GM12873 (cell line): Measurements from ENCODE around the gene FAR2.

Experiments used
- TF ChIP-seq, protein P1 (sequence below): IDR thresholded peaks from 2 replicates; pipeline ENCODE4 v1.5.1; 2012; ENCODE audit warnings: low read depth, mild to moderate bottlenecking, moderate library complexity, low read length, control low read depth; ENCODE audit not compliant: insufficient read depth; ENCODE audit errors: missing control alignments

Gene FAR2

DNA sequence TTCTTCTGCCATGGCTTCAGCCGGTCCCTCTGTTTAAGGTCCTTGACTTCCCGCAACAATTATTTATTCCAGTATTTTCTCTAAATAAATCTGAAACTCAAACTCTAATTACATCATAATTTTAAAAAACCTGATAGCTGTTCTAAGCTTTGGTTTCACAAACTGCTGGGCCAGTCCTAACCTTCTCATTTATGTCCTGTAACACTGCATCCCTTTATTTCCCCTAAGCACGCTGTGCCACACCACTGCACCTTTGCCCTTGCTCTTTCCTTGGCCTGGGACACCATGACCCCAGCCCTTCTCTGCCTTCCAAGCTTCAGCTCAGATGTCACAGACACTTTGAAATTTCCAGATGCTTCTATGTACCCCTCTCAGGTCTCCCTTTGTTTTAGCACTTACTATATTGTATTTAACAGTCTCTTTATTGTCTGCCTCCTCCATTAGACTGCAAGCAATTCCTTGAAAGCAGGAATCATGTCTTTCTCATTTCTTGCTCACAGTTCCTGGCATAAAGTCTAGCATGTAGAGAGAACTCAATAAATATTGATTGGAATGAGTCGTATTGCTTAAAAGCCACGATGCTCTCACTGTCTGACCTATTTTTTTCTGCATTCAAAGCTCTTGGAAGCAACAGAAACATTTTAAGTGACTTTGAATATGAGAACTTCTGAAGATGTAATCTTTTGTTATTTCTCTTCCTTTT is 120.8 kb downstream of the FAR2 start:
- TF ChIP-seq, protein P1, sequence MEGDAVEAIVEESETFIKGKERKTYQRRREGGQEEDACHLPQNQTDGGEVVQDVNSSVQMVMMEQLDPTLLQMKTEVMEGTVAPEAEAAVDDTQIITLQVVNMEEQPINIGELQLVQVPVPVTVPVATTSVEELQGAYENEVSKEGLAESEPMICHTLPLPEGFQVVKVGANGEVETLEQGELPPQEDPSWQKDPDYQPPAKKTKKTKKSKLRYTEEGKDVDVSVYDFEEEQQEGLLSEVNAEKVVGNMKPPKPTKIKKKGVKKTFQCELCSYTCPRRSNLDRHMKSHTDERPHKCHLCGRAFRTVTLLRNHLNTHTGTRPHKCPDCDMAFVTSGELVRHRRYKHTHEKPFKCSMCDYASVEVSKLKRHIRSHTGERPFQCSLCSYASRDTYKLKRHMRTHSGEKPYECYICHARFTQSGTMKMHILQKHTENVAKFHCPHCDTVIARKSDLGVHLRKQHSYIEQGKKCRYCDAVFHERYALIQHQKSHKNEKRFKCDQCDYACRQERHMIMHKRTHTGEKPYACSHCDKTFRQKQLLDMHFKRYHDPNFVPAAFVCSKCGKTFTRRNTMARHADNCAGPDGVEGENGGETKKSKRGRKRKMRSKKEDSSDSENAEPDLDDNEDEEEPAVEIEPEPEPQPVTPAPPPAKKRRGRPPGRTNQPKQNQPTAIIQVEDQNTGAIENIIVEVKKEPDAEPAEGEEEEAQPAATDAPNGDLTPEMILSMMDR = no peak

DNA sequence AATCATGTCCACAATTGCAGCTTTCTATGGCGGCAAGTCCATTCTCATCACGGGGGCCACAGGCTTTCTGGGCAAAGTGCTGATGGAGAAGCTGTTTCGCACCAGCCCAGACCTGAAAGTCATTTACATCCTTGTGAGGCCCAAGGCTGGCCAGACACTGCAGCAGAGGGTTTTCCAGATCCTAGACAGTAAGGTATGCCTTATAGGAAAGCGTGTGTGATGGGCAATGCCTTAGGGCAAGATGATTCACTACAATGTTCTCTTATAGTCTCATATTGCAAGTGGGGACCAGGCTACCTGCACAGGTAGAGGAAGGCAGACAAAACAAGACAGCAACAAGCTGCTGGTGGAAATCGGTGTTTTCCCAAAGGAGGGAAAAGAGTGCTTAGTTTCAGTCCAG is 121.4 kb downstream of the FAR2 start:
- TF ChIP-seq, protein P1 = no peak

DNA sequence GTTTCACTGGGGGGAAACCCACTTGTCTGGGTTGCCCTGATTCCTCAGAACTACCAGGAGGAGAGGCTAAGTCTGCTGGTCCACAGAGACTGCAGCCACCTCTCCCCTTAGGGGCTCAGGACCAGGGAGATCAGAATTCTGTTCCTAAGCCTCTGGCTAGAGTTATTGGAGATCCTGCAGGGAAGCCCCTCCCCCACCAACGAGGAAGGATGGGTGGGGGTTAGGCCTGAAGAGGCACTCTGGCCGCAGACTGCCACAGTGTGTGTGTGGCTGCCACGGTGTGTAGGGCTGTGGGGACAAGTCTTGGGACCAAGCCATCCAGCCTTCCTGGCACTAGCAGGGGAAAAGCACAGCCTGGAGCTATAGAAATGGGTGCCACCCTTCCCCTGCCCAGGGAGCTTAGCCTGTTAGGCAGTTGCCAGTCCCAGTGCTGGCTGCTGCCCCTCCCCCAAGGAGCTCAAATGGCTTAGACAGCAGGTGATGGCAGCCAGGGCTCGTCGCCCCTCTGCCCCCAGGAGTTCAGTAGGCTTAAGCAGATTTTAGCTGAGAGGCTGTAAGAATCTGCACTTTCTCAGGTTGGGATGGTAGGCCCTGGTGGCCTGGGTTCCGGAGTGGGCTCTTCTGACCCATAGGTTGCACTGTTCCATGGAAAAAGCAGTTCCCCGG is 124.2 kb downstream of the FAR2 start:
- TF ChIP-seq, protein P1 = no peak

DNA sequence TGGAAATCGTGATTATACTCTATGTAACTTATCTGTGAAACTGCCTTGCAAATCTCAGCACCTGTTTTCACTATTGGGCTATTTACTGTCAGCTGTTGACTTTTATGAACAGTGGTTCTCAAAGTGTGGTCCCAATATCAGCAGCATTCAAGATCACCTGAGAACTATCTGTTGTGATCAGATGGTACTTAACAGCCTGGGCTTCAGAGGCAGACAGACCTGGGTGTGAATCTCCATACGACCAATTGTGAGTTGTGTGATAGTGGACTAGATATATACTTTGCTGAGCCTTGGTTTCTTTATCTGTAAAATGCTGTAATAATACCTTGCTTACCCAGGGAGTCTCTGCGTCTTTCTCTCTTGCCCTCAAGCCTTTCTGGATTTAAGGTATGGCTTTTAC is 126.8 kb downstream of the FAR2 start:
- TF ChIP-seq, protein P1 = no peak

DNA sequence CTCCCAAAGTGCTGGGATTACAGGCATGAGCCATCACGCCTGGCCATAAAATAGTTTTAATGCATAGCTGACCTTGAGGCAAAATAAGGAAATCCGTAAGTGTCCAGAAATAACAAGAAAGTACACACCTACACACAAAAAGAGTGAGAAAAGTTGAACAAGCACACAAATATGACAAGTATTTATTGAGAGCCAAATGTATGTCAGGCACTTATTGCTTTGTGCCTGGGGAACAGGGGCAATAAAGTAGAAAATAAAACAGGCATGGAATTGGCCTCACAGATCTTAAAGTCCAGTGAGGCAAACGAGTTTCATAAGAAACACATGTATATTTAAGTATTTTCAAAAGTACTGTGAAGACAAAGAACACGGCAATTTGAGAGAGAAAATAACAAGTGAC is 128.2 kb downstream of the FAR2 start:
- TF ChIP-seq, protein P1 = no peak

DNA sequence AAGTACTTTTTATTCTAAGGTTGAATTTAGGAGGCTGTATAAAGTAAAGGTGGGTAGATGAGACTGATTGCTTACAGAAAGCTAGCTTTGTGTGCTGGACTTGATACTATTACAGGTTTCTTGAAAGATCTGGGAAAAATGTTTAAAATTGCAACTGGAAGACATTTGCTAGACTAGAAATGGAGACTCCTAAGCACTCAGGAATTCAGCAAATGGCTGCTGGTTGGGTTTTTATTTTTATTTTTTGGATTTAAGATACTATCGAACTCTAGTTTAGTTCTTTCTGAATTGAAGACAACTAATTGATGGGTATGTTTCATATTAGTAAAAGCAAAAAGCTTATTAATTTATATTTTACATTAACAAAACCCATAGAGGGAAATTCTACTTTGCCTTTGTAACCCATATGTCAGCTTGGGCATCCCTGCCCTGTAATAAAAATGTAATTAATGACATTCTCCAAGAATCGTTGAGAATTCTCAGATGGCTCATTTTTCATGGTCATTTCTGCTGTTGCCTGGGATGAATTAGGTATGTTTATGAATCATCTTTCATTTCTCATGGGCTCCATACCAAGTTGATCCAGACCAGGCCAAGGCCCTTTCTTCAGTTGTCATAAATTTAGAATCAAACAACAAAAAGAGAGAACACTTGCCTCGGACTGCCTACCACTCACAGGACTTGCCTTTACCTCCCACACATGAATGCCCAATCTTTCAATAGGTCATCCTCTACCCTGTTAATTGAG is 129.8 kb downstream of the FAR2 start:
- TF ChIP-seq, protein P1 = no peak

DNA sequence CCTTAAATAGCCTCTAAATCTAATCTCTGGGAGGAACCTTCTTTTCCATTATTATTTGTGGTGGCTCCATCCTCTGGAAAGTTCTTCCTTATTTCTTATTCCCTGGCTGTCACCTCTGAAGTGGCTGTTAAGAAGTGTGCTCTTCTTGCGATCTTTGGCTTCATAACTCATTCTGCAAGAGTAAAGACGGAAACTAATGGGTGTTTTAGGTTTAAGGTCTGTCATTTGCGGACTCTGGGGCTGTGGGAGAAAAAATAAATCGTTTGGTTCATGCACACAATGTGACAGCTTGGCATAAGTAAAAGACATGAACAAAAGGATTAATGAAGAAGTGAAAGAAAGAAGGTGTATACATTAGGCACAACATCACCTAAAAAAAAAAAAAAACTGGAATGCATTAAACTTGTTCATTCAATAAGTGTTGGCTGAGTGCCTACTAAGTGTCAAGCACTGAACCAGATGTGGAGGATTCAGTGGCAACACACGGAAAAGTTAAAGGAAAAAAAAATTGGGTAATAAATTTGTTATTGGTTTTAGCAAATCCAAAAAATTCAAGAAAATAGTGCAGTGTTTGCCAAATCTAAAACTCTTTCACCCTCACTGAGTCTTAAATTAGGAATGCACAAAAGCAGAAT is 132.4 kb downstream of the FAR2 start:
- TF ChIP-seq, protein P1 = no peak
